ENCODE results near the gene SLC2A2.

The SLC2A2 gene

DNA sequence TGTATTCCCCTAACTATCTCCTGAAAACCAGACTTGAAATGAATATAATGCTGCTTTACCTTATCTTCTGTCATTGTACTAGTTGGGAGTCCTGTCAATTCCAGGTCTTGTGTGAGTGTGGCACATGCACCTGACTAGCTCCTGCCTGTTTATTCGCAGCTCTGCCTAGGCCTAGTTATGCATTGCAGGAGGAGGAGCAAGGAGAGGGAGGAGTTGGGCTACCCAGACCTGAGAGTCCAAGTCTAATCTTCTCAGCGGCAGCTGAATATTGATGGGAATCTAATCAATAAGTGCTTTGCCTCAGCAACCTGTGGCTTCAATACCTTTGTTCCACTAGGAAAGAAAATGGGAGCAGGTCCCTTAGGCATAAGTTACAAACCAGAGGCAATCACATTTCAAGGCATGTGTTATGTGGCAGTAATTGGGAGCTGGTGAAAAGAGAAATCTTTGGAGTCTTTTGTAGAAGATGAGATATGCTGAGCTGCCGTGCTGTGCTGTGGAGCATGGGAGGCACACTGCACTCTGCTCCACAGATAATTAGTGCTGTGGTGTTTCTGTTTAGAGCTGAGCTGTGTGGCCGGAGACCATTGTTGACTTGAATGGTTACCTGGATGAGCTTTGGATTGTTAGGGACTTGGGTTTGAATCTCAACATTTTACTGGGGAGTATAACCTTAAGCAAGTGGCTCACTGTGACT is at the start of gene SLC2A2:
Gene SLC2A2, minus strand, starts transcription at position 124 of the 697 bp plus-strand sequence. Its CDS starts 50 bp downstream, at position 74.
- DNase-seq = no peak

DNA sequence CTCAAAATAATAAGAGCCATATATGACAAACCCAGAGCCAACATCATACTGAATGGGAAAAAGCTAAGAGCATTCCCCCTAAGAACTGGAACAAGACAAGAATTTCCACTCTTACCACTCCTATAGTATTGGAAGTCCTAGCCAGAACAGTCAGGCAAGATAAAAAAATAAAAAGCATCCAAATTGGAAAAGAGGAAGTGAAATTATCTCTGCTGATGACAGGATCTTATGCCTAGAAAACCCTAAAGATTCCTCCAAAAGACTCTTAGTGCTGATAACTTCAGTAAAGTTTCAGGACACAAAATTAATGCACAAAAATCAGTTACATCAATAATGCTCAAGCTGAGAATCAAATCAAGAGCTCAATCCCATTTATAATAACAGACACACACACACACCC is 45.9 kb upstream of the SLC2A2 start:
- no peak for DNase-seq

GRCh38 chr3:171068658-171069057 is 42.1 kb upstream of the SLC2A2 start:
- no peak for DNase-seq

DNA sequence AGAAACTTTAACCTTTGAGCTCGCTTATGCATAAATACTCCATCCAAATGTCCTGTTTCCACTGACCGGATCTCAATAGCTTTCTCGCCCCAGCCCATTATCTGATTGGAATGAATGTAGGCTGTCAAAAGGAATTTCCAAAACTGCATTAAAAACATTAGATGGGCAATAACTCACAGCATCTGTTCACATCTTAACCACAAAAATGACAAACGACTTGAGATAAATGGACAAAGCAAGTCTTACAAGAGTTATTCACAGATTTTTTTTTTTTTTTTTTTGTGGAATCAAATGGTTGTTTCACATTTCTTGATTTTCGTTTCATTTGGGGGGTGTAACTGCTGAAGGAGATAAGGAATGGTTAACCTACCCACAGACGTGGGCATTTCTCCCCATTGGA is 39.7 kb upstream of the SLC2A2 start:
- no peak for DNase-seq

GRCh38 chr3:171065732-171066131 is 39.2 kb upstream of the SLC2A2 start:
- no peak for DNase-seq

- DNase-seq = no peak
Observed at GRCh38 chr3:171064461-171064860, 37.9 kb upstream of the SLC2A2 start.

GRCh38 chr3:171061749-171062148 is 35.2 kb upstream of the SLC2A2 start:
- no peak for DNase-seq

GRCh38 chr3:171059978-171060377 is 33.5 kb upstream of the SLC2A2 start:
- DNase-seq = no peak

DNA sequence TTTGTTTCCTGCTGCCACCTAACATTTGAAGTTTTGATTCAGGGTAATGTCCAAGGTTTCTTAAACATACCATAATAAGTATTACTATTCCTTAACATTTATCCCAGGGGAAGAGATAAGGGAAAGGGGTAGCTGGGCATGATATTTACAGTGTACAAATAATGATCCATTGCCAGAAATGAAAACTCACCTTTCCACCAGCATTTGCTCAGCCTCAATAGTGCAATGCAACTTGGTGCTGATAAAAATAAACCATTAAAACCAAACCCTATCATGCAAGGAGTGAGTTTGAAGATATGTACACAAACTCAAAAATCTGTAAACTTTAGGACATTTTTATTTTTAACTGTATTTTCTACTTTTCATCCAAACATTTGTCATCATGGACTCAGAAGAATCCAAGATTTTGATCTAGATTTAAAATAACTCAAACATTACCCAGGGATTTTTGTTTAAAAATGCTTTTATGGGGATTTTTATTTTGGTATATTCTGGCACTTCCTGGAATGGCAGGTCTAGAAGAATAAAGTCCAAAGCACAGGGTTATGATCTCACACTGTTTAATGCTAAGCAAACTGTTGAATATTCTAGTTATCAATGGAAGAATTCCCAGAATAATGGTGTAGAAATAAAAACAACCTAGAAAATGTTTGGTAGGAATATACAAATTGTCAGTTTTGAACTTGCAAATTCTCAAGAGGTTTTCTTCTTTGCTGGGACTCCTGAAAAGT is 32.5 kb upstream of the SLC2A2 start:
- DNase-seq = no peak

DNA sequence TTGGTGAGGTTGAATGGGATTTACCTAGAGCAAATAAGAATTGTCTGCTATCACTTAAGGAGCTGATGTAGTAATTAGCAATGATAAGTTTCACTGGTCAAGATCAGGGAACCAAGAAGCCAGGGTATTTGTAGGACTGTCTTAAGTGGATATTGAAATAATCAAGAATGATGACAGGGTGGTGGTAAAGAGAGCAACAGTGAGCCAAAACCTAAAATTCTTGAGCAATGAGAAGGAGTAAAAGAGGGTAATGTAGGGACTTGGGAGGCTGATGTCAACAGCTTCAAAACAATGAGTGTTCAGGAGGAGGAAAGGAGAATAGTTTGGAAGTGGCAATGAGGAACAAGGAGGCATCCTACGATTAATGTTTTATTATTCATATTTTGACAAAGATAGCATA is 31.5 kb upstream of the SLC2A2 start:
- no peak for DNase-seq

GRCh38 chr3:171057072-171057471 is 30.6 kb upstream of the SLC2A2 start:
- DNase-seq = no peak

DNA sequence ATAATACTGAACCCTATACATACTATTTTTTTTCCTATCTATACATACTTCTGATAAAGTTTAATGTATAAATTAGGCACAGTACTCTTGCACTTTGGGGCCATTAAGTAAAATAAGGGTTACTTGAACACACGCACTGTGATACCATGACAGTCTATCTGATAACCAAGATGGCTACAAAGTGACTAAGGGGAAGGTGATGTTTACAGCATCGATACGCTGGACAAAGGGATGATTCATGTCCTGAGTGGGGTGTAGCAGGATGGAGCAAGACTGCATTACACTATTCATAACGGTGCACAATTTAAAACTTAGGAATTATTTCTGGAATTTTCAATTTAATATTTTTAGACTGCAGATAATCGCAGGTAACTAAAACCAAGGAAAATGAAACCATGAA is 30.0 kb upstream of the SLC2A2 start:
- no peak for DNase-seq

- DNase-seq = no peak
Observed at GRCh38 chr3:171055336-171056178, 29.0 kb upstream of the SLC2A2 start.

GRCh38 chr3:171054921-171055320 is 28.4 kb upstream of the SLC2A2 start:
- no peak for DNase-seq

- DNase-seq = no peak
Observed at GRCh38 chr3:171054231-171054630, 27.7 kb upstream of the SLC2A2 start.

DNA sequence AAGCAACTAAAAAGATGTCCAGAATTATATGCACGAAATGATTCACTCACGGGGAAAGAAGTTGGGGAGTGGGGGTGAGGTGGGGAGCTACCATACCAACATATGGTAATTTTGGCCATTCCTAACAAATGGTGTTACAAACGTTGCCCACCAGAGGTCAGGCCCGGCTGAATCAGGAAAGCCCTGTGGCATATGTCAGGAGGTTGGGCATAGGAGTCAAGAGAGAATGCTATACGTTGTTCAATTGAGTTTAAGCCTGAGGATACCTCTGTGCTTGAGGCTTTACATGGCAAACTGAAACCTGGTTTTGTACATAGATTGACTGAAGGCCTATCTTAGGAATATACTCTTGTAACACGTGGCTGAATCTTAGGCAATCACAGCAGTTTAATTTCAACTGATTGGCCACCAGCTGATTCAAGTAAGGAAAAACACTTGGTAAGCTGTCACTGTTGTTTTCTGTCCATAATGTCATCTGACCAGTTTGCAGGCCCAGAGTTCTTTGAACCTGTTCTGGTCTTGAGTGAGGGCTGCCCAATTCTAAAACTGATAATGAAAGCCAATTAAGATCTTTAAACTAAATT is 23.4 kb upstream of the SLC2A2 start:
- peak; percentile 77 to 90 for DNase-seq

DNA sequence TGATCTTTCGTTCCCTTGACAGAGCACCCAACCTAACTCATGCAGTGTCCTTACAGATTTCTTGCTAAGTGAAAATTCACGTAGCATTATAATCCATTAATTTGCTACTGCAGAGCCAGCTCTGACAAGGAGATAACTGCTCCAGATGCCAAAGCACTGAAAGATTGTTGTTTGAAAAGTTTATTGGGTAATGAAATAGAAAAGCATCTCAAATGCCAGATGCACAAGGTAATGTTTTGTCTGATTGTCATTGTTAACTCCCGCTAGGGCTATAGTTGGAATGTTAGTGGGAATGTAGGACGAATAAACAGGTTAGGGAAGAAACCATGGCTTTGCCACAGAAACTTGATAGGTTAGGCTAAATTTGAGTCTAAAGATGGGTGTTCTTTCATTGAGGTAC is 20.2 kb upstream of the SLC2A2 start:
- DNase-seq = no peak

DNA sequence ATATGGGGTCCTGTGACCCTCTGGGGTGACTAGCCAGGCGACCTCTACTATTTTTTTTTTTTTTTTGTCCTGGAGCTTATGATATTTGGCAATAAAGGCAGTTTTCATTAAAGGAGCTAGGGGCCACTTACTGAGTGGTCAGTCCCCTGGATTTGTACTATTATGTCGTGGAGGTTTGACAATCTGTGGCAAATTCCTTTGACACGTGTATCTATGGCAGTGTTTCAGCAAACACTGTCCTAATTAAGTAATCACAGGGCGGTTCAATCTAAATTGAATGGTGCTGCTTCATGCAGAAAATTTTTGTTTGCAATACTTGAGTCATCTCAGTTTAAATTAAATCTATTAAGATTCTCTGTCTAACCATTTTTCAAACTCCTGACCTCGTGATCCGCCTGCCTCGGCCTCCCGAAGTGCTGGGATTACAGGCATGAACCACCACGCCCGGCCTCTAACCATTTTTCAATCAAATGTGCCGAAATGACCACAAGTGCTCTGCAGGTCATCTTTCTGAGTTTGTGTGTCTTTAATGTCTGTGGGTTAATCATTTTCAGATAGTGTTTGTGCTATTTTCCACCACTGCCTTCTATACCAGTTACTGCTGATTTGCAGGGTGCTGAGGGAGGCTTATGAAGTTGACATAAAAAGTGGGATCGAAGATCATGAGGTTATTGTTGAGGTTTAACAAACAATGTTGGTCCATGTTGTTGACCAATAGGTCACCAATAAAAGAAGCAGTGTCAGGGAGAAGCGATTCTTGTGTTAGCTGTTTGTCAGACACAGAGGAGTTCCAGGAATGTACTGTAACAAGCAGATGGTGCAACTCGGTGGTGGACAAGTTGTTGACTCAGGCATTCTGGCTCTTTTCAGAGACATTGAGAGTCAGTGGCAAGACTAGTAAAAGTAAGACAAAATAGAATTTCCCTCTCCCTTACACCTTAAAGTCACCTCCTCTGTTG is 18.6 kb upstream of the SLC2A2 start:
- DNase-seq = no peak

DNA sequence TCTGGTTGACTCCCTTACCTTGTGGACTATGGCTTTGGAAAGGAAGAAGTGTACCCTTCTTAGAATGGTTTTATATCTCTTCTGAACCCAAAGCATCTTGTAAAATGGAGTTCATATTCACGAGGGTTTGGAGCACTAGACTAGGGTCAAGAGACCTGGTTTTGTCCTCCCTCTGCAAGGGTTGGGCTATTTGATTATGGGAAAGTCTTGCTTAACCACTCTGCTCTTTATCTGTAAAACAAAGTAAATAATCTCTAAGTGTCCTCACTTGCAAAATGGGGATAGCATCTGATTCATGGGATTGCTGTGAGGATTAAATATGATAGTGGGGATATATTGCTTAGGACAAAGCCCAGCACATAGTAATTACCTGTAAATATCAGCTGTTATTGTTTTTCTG is 17.9 kb upstream of the SLC2A2 start:
- no peak for DNase-seq

- peak; percentile 22 to 64 for DNase-seq
Observed at GRCh38 chr3:171039674-171040073, 13.2 kb upstream of the SLC2A2 start.

GRCh38 chr3:171038342-171038741 is 11.8 kb upstream of the SLC2A2 start:
- no peak for DNase-seq

DNA sequence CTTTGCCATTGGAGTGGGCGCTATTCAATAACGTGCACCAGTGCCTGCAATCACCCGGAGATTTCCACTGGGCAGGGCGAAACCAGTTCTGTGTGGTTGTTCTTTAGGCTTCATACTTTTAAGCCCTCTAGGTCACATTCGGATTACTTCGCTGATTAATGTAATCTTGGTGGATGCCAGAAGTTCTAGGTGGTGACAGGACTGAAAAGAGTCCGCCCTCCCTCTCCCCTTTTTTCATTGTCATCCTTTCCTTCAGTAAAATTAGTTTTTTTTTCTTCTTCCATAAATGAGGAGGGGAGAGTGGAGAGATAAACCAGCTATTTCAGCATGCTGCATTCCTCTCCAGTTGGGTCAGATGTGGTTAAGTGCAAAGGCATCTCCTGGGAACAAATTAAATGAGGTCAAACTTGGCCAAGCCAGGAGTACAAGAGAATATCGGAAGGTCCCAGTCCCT is 2.3 kb upstream of the SLC2A2 start:
- DNase-seq = no peak
